Keratinocyte (primary cell): ENCODE measurements around the gene FAM120B.

Experiments used
- EZH2 ChIP-seq: IDR thresholded peaks from one replicate; pipeline ENCODE4 v1.6.1; 2012; ENCODE audit warnings: inconsistent platforms, mild to moderate bottlenecking, low read length, moderate library complexity
- TF ChIP-seq, protein P1 (sequence below), 3 experiments: IDR thresholded peaks in 1 of 3; conservative IDR thresholded peaks in 1 of 3; optimal IDR thresholded peaks in 1 of 3; 2 replicates in 2 of 3; 3 replicates in 1 of 3; pipeline versions ENCODE3 to v1.5.1; 2011; ENCODE audit warnings: low read length in 3 of 3, mild to moderate bottlenecking in 3 of 3, moderate library complexity in 2 of 3, control low read depth in 1 of 3, inconsistent platforms in 1 of 3; ENCODE audit not compliant: insufficient read depth in 2 of 3; ENCODE audit errors: extremely low read depth in 1 of 3

DNA sequence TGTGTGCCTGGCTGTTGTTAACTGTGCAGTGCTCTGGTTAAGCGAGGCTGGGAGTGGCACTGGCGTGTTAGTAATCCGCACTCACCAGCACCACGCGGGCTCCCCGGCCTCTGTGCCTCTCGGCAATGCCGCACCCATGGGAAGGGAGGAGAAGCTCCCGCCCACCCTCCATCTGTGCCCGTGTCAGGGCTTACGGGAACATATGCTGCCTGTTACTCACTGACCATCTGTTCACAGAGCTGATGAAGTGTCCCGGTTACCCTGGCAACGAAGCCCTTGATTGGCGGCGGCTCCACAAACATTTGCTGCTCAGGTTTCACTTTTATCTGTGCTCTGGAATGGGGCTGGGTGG lies 131.8 kb downstream of the FAM120B start:
- TF ChIP-seq, protein P1, sequence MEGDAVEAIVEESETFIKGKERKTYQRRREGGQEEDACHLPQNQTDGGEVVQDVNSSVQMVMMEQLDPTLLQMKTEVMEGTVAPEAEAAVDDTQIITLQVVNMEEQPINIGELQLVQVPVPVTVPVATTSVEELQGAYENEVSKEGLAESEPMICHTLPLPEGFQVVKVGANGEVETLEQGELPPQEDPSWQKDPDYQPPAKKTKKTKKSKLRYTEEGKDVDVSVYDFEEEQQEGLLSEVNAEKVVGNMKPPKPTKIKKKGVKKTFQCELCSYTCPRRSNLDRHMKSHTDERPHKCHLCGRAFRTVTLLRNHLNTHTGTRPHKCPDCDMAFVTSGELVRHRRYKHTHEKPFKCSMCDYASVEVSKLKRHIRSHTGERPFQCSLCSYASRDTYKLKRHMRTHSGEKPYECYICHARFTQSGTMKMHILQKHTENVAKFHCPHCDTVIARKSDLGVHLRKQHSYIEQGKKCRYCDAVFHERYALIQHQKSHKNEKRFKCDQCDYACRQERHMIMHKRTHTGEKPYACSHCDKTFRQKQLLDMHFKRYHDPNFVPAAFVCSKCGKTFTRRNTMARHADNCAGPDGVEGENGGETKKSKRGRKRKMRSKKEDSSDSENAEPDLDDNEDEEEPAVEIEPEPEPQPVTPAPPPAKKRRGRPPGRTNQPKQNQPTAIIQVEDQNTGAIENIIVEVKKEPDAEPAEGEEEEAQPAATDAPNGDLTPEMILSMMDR (optimal IDR thresholded peaks at IDR 0.05 in 1 of 3, IDR thresholded peaks at IDR 0.05 in 1 of 3, conservative IDR thresholded peaks at IDR 0.05 in 1 of 3; ENCODE audit: extremely low read depth in 1 of 3, insufficient read depth in 2 of 3, low read length in 3 of 3) = no peak
- TF ChIP-seq EZH2 = no peak
